Activated B cell treated with CpG ODN at 0.5 μM for 24 hours (primary cell): ENCODE data around the gene ASAP3. TPM values are rescaled to one million over a fixed set of nuclear protein-coding genes. Genes with fewer than 3 reads are reported as not detected.

Experiments
- ATAC-seq: fragments of 200-7000 bp; cut with Tn5 transposase; one replicate; pipeline ENCODE4 v1.10.0; 2021; ENCODE audit warnings: low read depth, mild to moderate bottlenecking, moderate library complexity
- CTCF ChIA-PET: fragments of 350-600 bp; sonication (Branson Sonifier 250); formaldehyde crosslinking; loops from one replicate; lab custom pipeline; 2021; ENCODE audit warnings: antibody characterized with exemption; lab: Charles Lee
- POLR2A ChIA-PET: fragments of 350-600 bp; sonication (Branson Sonifier 250); formaldehyde crosslinking; loops from one replicate; lab custom pipeline; 2021; ENCODE audit warnings: antibody characterized with exemption; lab: Charles Lee
- DNase-seq: peaks from one replicate; pipeline ENCODE4 v3.0.0; 2022
- H3K27ac Mint-ChIP-seq: one replicate; pipeline ENCODE4 v1.8.0; 2020; ENCODE audit warnings: mixed read lengths
- H3K27me3 Mint-ChIP-seq: one replicate; pipeline ENCODE4 v1.8.0; 2021; ENCODE audit warnings: mixed read lengths
- H3K36me3 Mint-ChIP-seq: one replicate; pipeline ENCODE4 v1.8.0; 2021; ENCODE audit warnings: low read depth, mixed read lengths
- H3K4me1 Mint-ChIP-seq: one replicate; pipeline ENCODE4 v1.8.0; 2021; ENCODE audit warnings: mixed read lengths
- H3K4me3 Mint-ChIP-seq: one replicate; pipeline ENCODE4 v1.8.0; 2020; ENCODE audit warnings: mild to moderate bottlenecking, mixed read lengths
- H3K9me3 Mint-ChIP-seq: one replicate; pipeline ENCODE4 v1.8.0; 2020; ENCODE audit warnings: mixed read lengths
- CTCF ChIP-seq: fragments of 200-600 bp; IDR thresholded peaks from one replicate; pipeline ENCODE4 v1.8.0; 2022; ENCODE audit warnings: antibody characterized with exemption, mild to moderate bottlenecking
- intact Hi-C: fragments of 100-400 bp; cut with micrococcal nuclease; formaldehyde crosslinking; loops from one replicate; pipeline ENCODE4 v1.15.1; 2024
- total RNA-seq: library from RNA; stranded (reverse); gene quantifications from 2 replicates; pipeline ENCODE4 v1.2.3, GENCODE V29; 2022

Gene ASAP3
- total RNA-seq, 1 donor from 2014 or later = 3.1 TPM

GRCh38 chr1:23402286-23403037, 81.5 kb downstream of the ASAP3 start:
- intact Hi-C loops = loop anchor here (10.0 kb wide), 1 partner anchor 88 kb away; no protein-coding TSS in a partner anchor

GRCh38 chr1:23401313-23401712, 82.7 kb downstream of the ASAP3 start:
- ATAC-seq (no peak), DNase-seq (no peak)
- H3K36me3 Mint-ChIP-seq = no peaks in the 10 kb centered on the region
- H3K27ac Mint-ChIP-seq = no peak overlapping the region
- peaks cover 2% of the 10 kb centered on the region for H3K9me3 Mint-ChIP-seq
- no peak for TF ChIP-seq CTCF
- intact Hi-C loops = loop anchor here (10.0 kb wide), 1 partner anchor 87 kb away; no protein-coding TSS in a partner anchor
- H3K4me3 Mint-ChIP-seq = no peak overlapping the region
- POLR2A ChIA-PET = no interaction called here
- peaks cover 12% of the 10 kb centered on the region for H3K27me3 Mint-ChIP-seq
- CTCF ChIA-PET = no interaction called here
- no peaks in the 10 kb centered on the region for H3K4me1 Mint-ChIP-seq

More at GRCh38 chr1:23402286-23403037, 81.5 kb downstream of the ASAP3 start:
- Mint-ChIP-seq H3K4me3 (no peak overlapping the region), H3K9me3 (peaks cover 2% of the 10 kb centered on the region), H3K4me1 (no peaks in the 10 kb centered on the region), H3K27ac (no peak overlapping the region), H3K36me3 (no peaks in the 10 kb centered on the region), H3K27me3 (peaks cover 7% of the 10 kb centered on the region)
- ATAC-seq (no peak), DNase-seq (no peak)
- TF ChIP-seq CTCF = no peak
- ChIA-PET POLR2A (interaction anchor here (0.7 kb wide), 1 partner anchor 58 kb away, joined by 3 read pairs; no protein-coding TSS in a partner anchor), CTCF (interaction anchor here (0.5 to 1.5 kb wide), 2 partner anchors 96 to 161 kb away, joined by 3 read pairs; no protein-coding TSS in a partner anchor)

- H3K4me3 Mint-ChIP-seq = no peak overlapping the region
- H3K36me3 Mint-ChIP-seq = no peaks in the 10 kb centered on the region
- ChIA-PET CTCF (no interaction called here), POLR2A (no interaction called here)
- peaks cover 15% of the 10 kb centered on the region for H3K27me3 Mint-ChIP-seq
- no peak overlapping the region for H3K27ac Mint-ChIP-seq
- DNase-seq (no peak), ATAC-seq (no peak)
- H3K4me1 Mint-ChIP-seq = no peaks in the 10 kb centered on the region
- intact Hi-C loops = loop anchor here (10.0 kb wide), 1 partner anchor 86 kb away; no protein-coding TSS in a partner anchor
- no peak for TF ChIP-seq CTCF
- peaks cover 2% of the 10 kb centered on the region for H3K9me3 Mint-ChIP-seq
Measured at GRCh38 chr1:23400324-23401114, 83.5 kb downstream of the ASAP3 start.

- Mint-ChIP-seq H3K27me3 (peaks cover 18% of the 10 kb centered on the region), H3K36me3 (no peaks in the 10 kb centered on the region), H3K4me3 (no peak overlapping the region), H3K9me3 (peaks cover 2% of the 10 kb centered on the region), H3K27ac (no peak overlapping the region), H3K4me1 (no peaks in the 10 kb centered on the region)
- DNase-seq (no peak), ATAC-seq (no peak)
- intact Hi-C loops = no loop called here
- ChIA-PET POLR2A (no interaction called here), CTCF (no interaction called here)
- no peak for TF ChIP-seq CTCF
Measured at GRCh38 chr1:23399229-23399628, 84.8 kb downstream of the ASAP3 start.

- H3K27ac Mint-ChIP-seq = no peak overlapping the region
- H3K4me1 Mint-ChIP-seq = no peaks in the 10 kb centered on the region
- intact Hi-C loops = no loop called here
- peaks cover 20% of the 10 kb centered on the region for H3K27me3 Mint-ChIP-seq
- ATAC-seq (no peak), DNase-seq (no peak)
- H3K9me3 Mint-ChIP-seq = peaks cover 2% of the 10 kb centered on the region
- POLR2A ChIA-PET = no interaction called here
- H3K36me3 Mint-ChIP-seq = no peaks in the 10 kb centered on the region
- CTCF ChIA-PET = no interaction called here
- no peak for TF ChIP-seq CTCF
- no peak overlapping the region for H3K4me3 Mint-ChIP-seq
Measured at GRCh38 chr1:23397908-23398307, 86.1 kb downstream of the ASAP3 start.
